Germinal center (tissue), 1 donor: ENCODE data around the gene CCDC187.

ENCODE experiments used
- DNase-seq: peaks from one replicate; pipeline ENCODE4 v3.0.0; 2012; ENCODE audit warnings: mixed read lengths, low spot score

The CCDC187 gene

DNA sequence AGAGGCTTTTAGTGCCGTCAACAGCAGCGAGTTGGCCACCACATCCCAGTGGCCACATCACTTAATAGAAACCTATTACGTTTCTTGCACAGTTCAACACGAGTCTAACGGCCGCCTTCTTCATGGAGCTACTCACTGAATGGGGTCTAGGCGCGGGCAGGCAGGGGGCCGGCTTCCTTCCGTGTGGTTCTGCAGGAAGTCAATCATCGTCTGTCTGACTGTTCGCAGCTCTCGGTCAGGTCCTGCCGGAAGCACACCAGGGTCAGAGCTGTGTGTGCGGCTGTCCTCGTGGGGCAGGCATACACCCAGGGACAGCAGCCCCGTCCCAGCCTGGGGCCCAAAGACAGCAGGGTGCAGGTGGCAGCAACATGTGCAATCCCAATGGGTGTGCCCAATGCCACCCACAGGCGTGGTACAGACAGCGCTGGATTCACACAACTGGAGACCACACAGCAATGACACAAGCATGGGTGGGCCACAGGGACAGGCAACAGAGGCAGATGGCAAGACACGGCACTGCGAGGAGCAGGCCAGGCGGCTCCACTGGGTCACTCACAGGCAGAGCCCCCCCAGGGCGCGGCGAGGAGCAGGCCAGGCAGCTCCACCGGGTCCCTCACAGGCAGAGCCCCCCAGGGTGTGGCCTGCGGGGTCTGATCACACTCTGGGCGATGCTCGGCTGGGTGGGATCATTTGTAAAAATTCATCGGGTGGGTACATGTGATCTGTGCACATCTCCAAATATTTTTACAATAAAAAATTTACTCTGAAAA, 79.8 kb downstream of the CCDC187 start:
- DNase-seq: no peak

DNA sequence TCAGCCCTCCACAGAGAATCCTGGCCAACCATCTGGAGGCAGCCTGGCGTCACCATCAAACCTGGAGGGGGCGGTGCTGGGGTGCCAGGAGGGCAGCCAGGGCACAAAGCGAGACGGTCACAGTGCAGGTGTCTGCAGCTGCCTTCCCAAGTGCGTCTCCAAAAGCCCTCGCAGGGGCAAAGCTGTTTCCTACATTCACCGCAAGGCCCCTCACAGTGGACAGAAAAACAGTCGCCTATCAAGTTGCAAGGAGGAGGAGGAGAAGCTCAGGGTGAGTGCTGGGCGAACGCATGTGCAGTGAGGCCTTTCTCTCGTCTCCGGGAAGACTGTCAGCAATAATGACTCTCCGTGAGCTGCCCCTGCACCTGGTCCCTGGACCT, 81.0 kb downstream of the CCDC187 start:
- no peak for DNase-seq

DNA sequence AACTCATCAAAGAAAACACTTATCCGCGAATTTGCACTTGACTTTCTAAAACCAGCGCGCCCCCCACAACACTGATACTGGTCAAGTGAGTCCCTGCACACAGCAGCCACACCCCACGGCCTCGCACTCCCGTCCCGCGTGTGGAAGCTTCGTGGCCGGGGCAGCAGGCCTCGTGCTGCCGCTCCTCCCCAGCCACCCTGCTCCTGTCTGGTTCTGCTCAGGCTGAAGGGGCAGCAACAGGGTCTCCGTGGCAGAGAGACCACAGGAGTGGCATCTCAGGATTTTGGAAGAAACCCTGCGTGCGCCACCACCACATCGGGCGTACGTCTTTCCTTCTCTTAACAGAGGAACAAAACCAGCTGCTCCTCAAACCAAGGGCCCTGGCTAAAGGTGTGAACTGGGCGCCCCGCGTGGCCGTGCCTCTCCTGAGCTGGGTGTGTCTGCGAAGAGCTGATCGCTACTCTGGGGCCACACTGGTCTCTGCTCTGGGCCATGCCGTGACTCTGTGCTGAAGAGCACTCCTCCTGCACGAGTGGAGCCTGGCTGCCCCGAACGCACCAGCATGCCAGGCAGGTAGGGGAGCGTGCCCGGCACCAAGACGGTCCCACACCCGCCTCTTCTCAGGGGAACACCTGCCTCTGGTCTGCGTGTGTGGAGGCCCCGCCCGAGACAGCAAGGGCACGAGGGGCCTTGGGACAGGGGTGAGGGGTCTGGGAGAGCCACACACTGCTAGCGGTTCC, 81.6 kb downstream of the CCDC187 start:
- no peak for DNase-seq

DNA sequence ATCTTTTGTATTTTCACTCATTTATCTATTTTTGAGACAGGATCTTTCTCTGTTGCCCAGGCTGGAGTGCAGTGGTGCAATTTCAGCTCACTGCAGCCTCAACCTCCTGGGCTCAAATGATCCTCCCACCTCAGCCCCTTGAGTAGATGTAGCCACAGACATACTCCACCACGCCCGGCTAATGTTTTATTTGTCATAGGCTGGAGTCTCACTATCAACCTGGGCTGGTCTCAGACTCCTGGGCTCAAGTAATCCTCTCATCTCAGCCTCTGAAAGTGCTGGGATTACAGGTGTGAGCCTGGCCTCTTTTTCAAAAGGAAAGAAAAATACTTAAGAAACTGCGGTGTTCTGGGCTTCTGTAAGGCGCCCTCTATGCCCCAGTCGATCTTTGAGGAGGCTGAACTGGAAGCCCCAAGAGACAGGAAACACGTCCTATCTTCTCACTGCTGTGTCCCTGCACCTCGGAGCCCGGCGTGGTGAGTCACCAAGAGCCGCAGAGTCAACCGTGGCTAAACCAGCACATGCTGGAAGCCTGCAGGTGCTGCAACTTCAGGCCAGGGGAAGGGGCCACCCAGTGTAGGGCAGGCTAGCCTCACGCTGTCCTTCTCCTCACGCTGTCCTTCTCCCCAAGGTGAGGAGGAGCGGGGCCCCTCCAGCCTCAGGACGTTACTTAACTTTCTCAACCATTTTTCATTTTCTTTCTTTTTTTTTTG, 83.7 kb downstream of the CCDC187 start:
- no peak for DNase-seq

DNA sequence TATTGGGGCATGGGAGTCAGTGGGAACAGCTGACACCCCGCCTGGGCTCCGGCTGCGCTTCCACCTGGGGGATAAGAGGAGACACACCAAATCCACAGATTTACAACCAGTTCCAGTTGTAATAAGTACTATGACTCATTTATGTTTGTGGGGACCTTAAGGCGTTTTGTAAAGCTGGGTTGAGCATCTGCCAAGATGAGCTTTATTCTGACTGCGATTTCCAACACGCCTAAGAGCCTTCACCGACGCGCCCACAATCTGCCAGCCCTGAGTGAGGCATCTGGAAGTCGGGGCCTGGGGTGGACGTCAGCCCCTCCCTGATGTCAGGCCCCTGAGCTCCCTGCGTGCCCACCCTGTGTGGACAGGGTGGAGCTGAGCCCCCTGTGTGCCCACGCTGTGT, 84.6 kb downstream of the CCDC187 start:
- no peak for DNase-seq

DNA sequence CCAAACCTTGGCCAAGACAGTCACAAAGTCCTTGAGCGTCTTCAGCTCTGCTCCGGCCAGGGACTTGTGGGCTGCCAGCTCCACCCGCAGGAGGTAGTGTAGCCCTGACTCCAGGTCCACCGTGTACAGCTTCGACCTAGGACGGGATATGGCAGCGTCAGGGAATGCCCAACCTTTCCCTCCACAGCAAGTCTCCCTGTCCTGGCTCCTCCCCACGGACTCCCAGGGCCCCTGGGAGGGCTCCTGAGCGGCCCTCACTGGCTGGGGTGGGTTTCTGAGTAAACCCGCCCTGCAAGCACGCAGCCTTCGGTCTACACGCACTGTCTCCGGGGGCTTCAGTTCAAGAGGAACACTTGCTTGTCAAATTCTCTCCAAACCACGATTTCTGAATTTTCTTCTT, 85.2 kb downstream of the CCDC187 start:
- DNase-seq: no peak

DNA sequence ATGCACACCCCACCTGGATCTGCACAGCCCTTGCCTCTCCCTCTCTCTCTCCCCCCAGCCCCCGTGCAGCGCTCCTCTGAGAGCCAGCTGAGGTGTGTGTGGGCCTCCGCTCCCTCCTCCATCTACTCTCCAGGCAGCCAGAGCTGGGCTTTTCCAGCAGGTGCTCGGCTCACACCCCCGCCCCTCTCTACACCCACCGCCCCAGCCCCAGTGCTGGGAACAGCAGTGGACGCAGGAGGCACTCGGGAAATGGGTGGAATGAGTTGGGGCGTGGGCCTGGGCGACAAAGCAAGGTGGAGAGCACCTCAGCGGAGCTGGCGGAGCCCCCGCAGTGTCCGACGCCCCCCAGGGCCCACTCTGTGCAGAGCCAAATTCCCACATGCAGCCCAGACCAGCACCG, 85.6 kb downstream of the CCDC187 start:
- no peak for DNase-seq

DNA sequence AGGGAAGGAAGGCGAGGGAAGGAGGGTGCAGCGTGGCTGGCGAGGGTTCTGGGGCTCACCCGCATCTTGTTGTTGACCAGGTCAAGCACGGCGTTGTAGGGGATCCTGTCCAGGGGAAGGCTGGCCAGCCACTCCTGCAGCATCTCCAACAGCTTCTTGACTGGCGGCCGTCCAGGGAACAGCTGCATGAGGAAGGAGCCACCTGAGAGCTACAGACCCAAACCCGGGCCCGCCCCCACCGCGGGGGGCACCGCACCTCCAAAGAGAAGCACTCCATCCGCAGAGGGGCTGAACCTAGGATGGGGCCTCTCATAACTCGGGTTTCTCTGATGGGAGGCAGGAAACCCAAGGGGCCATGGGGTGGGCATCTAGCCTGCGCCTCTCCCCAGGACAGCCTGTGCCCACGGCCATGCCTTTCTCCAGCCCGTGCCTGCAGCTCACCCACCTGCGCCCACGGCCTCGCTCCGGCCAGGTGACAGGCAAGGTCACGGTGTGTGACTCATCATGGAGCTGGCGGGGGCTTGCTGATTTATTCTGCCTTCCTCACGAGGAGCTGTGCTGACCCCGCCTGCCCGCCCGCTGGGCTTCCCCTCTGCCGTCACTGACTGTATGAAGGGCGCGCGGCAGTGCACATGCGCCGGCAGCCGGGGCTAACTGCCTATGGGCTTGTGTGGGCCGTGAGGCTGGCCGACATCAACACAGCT, 87.2 kb downstream of the CCDC187 start:
- DNase-seq: no peak

DNA sequence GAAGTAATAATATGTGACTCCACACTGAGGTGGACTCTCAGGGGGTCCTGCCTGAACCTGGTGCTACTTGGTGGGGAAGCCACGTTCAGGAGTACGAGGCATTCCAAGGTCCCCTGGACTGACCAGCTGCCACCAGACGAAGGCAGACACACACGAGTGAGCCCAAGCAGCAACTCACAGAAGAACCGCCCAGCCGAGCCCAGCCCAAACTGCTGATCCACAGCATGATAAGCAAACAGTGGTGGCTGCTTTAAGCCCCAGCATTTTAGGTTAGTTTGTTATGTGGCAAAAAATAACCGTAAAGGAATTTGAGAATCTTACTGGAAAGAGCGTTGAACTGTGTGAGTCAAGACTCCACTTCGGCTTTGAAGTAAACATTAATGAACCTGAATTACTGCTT, 90.2 kb downstream of the CCDC187 start:
- no peak for DNase-seq

DNA sequence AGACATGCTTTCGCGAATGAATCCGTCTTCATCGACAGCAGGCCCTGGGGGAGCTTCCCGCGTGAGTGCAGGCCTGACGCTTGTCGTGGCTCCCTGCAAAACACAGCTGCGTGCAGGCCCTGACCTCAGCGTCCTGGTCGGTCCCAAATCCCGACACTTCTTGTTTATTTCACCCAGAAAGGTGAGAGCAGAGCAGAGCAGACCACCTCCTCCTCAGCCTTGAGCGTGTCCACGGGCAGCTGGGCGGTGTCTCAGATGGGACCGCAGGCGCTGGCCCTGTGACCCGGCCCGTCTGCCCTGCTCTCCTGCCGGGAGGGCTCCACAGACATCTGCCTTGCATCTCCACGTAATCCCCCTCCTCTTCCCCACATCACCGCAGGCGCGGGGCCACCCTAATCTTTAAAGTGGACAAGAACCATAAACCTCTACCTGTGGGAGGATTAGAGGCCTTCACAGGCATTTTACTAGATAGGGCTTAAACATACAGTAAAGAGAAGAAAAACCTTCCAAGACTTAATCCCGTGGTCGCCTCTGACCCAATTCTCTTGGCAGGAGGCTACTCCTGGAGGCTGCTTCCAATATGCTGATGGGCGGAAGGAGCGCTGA, 91.4 kb downstream of the CCDC187 start:
- no peak for DNase-seq

DNA sequence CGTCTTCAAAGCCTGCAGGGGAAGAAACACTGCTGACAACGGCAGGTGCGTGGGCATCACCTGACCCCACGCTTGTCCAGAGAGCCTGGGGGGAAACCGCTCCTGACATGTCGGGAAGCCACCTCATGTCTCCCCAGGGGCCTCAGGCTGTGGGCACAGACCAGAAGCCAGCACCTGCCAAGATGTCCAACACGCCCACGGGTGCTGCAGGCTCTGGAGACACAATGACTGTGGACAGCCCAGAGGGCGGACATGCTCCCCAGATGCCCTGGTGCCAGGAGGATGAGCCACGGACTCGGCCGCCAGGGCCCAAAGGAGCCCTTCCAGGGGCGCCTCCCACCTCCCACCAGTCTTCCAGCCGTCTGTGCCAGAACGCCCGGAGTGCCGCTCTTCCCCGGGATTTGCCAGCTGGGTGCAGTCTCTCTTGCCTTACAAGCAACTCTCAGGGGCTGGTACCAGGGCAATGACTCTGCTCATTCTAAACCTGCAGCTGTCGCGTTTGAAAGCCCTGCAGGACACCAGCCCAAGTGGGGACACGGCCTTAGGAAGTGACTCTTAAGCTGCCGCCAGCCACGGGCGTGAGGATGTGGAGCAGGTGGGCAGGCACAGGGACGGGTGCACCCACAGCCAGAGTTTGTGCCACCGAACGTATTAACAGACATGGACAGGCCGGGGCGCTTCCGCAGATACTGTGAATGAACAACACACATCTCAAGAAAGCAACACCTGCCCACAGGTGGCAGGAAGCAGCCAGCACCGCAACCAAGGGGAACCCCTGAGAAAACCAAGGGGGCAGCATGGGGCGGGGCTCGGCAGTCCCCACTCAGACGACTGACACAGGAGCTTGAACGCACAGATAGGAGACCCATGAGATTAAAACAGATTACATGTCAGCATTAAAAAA, 92.2 kb downstream of the CCDC187 start:
- DNase-seq: no peak

DNA sequence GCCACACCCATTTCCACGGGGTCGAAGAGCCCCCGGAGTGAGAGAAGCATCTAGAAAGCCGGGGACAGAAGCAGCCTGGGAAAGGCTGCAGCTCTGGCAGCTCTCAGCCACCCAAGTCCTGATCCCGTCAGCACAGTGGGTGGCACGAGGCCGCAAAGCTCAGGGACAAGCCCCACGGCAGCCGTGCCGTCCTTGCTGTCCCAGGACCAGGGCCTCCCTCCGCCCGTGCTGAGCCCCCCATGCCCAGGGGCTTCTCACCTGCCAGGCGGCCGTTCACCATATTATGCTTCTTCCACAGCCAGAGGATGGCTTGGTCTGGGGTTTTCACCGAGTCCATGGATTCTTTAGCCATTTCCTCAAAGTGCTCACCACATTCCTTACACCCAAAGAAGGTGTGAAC, 92.9 kb downstream of the CCDC187 start:
- DNase-seq: no peak

DNA sequence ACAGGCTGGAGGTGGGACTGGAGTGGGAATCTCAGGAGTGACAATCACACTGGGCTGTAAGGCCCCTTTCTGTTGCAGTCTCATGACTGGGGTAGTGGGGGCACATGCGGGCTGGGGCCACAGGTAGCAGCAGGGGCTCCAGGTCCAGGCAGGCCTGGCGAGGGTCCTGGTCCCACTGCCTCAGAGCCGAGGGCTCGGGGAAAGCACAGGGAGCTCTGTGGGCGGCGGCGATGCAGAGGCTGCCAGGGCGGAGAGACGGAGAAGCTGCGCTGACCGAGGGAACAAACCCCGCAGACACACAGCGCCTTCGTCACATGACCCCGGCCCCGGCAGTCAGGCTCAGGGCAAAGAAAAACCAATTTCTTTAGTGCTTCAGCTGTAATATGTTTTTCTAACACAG, 93.6 kb downstream of the CCDC187 start:
- DNase-seq: no peak

DNA sequence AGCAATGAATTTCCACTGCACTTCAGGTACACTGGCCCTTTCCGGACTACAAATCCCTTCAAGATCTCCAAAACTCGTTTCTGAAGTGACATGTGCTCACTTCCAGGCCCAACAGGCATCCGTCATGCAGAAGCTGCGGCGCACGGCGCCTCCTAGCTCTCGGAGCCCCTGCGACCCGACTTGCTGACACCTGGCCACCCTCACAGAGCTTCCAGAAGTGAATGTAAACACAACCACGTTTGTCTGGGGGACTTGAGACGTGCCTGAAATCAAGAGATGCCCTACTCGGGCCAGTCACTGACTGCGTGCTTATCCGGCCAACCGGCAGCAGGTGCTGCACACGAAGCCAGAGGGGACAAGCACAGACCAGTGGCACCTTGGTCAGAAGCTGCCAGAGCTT, 94.1 kb downstream of the CCDC187 start:
- DNase-seq: no peak

DNA sequence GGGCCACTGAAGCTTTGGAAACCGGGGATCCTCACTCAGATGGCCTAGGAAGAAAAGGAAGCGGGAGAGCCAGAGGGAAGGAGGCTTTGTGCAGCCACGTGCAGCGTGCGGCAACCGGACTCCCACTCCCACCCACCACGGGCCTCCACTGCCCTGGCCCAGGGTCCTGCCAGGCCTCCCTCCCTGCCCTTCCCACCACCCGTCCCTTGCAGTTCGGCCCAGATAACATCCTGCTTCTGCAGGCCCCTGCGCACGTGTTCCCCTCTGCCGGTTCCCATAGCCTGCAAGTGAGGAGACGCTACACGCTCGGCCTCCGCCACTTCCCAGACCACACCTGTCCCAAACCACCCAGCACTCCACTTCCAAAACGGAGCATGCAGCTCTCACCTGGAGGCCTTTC, 94.7 kb downstream of the CCDC187 start:
- no peak for DNase-seq

DNA sequence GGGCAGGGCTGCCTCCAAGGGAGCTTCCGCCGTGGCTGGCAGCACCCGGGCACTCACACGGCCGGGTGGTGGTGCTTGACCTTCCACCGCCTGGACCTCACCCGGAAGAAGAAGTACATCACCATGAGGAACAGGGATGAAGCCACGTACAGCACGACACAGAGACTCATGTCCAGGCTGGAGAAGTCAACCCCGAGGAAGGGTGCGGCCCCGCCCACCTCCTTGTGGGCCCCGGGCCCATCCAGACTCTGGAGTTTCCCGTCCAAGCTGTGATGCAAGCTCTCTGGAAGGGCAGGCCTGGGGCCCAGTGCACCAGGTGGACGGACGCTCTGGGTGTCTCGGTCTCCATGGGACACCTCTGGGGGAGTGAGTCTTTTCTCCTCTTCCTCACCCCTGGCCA, 95.2 kb downstream of the CCDC187 start:
- DNase-seq: no peak

DNA sequence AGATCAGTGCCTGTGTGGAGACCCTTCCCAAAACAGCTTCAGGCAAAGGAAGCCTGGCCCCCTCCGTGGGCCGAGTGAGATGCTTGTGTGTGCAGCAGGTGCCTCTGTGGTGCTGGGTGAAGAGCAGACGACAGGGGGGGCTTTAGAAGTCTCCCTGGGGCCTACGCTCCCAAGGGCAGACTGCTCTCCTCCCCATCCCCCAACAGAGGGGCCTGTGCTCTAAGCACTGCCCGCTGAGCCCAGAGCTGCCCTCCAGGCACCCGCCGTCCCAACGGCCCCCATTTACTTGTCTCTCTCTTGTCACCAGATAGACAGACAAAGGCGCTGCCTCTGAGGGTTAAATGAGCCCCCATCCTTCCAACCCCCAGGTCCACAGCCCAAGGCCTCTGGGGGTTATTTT, 96.3 kb downstream of the CCDC187 start:
- no peak for DNase-seq

DNA sequence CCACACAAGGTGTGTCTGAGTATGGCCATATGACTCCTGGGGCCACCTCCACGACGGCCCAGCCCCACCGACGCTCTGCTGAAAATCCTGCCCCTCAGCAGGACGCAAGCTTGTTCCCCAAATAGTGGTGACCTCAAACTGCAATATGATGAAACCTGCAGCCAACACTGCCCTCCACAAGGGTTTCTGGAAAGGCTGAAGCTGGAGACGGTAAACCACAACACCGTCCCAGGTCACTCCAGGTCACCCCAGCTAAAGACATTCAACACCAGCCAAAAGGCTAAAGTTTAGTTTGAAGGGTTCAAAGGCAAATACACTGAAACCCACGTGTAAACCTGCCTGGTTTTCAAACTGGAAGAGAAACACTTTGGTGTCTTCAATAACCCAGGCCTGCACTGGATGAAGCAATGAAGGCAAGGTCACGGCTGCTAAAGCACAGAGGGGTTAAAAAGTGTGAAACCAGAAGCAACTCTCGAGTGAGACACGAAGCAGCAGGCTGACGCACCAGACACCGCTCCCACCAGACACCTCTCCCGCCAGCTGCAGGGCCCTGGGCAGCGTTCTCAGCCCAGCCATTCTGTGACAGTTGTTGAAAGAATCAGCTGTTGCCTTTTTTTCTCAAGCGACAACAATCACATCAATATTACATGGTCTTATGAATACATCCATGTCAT, 97.2 kb downstream of the CCDC187 start:
- DNase-seq: no peak

DNA sequence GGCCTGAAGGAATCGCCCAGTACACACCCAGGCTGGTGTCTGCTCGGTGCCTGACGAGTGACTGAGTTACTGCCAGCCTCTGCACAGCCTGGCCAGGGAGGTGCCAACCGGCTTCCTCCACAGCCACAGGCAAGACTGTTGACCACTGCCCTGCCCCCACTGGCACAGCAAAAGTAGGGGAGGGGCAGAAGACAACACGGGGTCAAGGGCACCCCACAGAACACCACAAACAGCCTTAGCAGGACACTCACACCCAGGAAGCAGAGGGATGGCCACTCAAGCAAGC, 98.2 kb downstream of the CCDC187 start:
- DNase-seq: no peak

DNA sequence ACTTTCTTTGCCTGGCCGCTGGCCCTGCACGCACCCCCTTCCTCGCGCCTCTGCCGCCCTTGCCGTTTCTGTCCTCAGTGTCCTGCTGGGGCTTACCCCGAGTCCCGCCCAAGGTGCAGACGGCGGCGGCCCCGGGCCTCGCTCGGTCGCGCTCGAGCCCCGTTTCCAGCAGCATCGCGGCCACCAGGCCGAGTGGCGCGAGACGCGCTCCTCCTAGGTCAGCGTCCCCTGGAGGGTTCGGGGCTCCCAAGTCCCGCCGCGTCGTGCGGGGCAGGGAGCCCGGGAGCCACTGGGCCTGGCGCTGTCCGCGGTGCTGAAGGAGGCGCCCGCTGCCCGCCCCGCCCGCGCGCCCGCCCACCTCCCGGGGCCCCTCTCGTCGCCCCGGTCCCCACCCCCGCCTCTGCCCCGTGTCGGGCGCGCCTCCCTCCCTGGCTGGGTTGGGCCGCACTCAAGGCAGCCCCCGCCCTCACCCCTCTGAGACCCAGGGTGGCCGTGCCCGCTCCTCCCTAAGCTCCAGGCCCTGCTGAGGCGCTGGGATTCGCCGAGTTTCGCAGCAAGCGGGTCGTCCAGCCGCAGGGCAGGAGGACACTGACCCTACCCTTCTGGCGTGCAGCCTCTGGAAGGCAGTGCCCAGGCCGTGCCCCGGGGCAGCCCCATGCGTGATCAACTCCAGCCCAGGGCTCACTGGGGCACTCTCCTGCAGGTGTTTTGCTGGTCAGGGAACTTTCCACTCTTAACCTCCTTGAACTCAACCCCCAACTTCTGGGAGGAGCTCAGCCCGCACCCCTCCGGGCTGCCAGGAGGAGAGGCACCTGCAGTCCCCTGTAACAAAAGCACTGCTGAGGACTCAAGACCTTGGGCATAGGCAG, 98.8 kb downstream of the CCDC187 start, which contains the start of gene LHX3:
Gene LHX3, minus strand, starts transcription at position 291 of the 869 bp plus-strand sequence. Its CDS starts 116 bp downstream, at position 175.
- DNase-seq: peak; percentile 67
